ENCODE results near the gene HCFC1R1.

The HCFC1R1 gene

DNA sequence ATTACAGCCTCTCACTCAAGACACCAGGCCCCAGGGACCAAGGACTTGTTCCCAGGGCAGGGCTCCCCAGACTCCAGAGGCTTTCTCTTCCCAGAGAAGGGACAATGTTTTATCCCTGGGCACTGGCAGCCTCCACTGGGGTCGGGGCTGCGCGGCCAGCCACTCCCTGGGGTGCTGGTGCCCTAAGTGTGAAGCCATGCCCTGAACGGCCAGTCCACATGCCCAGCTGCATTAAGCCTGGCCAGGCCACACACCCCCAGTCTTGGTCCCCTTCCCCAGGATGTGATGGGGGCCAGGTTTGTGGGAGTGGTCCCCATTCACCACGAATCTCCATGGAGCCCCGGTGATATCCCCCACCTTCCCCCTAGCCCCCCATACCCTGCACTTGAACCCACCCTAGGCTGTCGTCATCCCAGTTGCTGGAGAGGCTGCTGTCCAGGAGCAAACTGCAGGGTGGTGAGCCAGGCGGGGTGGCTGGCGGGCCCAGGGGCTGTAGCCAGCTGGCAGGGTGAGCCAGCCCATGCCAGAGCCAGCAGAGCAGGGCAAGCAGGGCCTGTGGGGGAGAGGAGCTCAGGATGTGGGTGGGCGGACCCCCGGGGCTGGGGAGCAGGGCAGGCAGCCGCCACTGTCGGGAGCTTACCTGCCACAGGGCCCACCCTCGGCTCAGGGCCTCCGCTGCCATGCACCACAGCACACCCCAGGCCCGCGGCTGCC lies 50.0 kb downstream of the HCFC1R1 start:
- Mint-ChIP-seq H3K9me3 (no peaks in the 10 kb centered on the region), H3K4me1 (peaks cover 32% of the 10 kb centered on the region), H3K4me3 (no peak overlapping the region), H3K27ac (no peak overlapping the region), H3K36me3 (peaks cover 23% of the 10 kb centered on the region), H3K27me3 (peaks cover 3% of the 10 kb centered on the region)
- DNase-seq: no peak
- CTCF ChIA-PET: no interaction called here

DNA sequence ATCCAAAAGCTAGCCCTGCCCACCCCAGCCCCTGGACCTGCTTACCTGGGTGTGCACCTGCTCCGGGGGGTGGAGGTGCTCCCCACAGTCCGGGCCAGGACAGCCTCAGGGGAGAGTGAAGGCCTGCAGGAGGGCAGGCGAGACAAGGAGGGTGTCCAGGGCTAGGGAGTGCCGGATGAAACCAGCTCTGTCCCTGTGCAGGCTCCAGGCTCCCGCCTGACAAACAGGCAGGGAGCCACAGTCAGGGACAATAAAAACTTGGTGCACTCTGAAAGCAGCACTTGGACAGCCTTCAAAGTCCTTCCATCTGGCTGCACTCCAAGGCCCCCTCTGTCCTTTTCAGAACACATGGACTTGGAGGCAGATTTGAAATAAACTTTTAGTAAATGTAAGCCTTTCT lies 50.6 kb downstream of the HCFC1R1 start:
- Mint-ChIP-seq H3K27me3 (peaks cover 10% of the 10 kb centered on the region), H3K27ac (peak overlapping the region; percentile 49), H3K4me3 (no peak overlapping the region), H3K36me3 (peaks cover 20% of the 10 kb centered on the region), H3K9me3 (no peaks in the 10 kb centered on the region), H3K4me1 (peaks cover 35% of the 10 kb centered on the region)
- CTCF ChIA-PET: no interaction called here
- DNase-seq: no peak
